ENCODE data around the gene PDX1. TPM values are rescaled to one million over a fixed set of nuclear protein-coding genes. Genes with fewer than 3 reads are reported as not detected.

PDX1 gene
- total RNA-seq, 1 experiment from 2014 or later = 1.7 TPM

- intact Hi-C loops (cut with micrococcal nuclease) = no loop called here
- RAD21 ChIA-PET (ENCODE audit: low non-redundant PET in 1 of 2, low total read pairs in 2 of 2, uncharacterized antibody in 2 of 2, unreplicated experiment in 2 of 2) = no interaction called here
- Histone ChIP-seq H3K36me3 (ENCODE audit: control insufficient read depth in 1 of 2, insufficient read depth in 2 of 2, low read length in 2 of 2) (no peaks in the 10 kb centered on the region), H3K79me2 (ENCODE audit: insufficient read depth, low read length) (no peaks in the 10 kb centered on the region), H3K9me3 (ENCODE audit: control insufficient read depth in 1 of 2, insufficient read depth in 1 of 2, low read depth in 1 of 2, low read length in 2 of 2) (no peaks in the 10 kb centered on the region), H3K4me2 (ENCODE audit: low read length) (no peak overlapping the region), H3K27me3 (ENCODE audit: insufficient read depth, low read length) (no peaks in the 10 kb centered on the region; the same call in 1 of the 2 replicates), H3K9ac (ENCODE audit: low read length) (no peak overlapping the region), H3K4me1 (ENCODE audit: control insufficient read depth in 1 of 2, insufficient read depth in 2 of 2, low read length in 2 of 2) (no peaks in the 10 kb centered on the region), H3K9me2 (ENCODE audit: insufficient read depth) (no peaks in the 10 kb centered on the region), H2AFZ (ENCODE audit: low read depth, low read length, poor library complexity, severe bottlenecking) (no peak overlapping the region), H3K4me3 (replicated peaks in 1 of 2; ENCODE audit: low read depth in 1 of 2, low read length in 2 of 2) (no peak overlapping the region), H3K27ac (ENCODE audit: low read depth, low read length) (no peak overlapping the region), H4K20me1 (ENCODE audit: insufficient read depth) (no peaks in the 10 kb centered on the region)
- POLR2A ChIA-PET = no interaction called here
- CTCF ChIA-PET = no interaction called here
- no peak for DNase-seq (ENCODE audit: low read depth, low spot score)
- TF ChIP-seq ZNF274 (IDR thresholded peaks at IDR 0.05; ENCODE audit: low read depth, low read length) (no peak), JUND (IDR thresholded peaks at IDR 0.05) (no peak), RAD21 (IDR thresholded peaks at IDR 0.05; ENCODE audit: low read depth) (no peak), ELF1 (IDR thresholded peaks at IDR 0.05; ENCODE audit: borderline replicate concordance, low read depth) (no peak), EZH2phosphoT487 (IDR thresholded peaks at IDR 0.05; ENCODE audit: borderline replicate concordance) (no peak), YY1 (IDR thresholded peaks at IDR 0.05; ENCODE audit: extremely low read depth, insufficient replicate concordance, low read depth, low read length) (no peak), CBX3 (IDR thresholded peaks at IDR 0.05; ENCODE audit: low read depth) (no peak), MAX (IDR thresholded peaks at IDR 0.05) (no peak)
- TF ChIP-seq, protein P1, sequence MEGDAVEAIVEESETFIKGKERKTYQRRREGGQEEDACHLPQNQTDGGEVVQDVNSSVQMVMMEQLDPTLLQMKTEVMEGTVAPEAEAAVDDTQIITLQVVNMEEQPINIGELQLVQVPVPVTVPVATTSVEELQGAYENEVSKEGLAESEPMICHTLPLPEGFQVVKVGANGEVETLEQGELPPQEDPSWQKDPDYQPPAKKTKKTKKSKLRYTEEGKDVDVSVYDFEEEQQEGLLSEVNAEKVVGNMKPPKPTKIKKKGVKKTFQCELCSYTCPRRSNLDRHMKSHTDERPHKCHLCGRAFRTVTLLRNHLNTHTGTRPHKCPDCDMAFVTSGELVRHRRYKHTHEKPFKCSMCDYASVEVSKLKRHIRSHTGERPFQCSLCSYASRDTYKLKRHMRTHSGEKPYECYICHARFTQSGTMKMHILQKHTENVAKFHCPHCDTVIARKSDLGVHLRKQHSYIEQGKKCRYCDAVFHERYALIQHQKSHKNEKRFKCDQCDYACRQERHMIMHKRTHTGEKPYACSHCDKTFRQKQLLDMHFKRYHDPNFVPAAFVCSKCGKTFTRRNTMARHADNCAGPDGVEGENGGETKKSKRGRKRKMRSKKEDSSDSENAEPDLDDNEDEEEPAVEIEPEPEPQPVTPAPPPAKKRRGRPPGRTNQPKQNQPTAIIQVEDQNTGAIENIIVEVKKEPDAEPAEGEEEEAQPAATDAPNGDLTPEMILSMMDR (IDR thresholded peaks at IDR 0.05 in 2 of 3, conservative IDR thresholded peaks at IDR 0.05 in 1 of 3; ENCODE audit: borderline replicate concordance in 1 of 3, insufficient read depth in 1 of 3, low read depth in 2 of 3, low read length in 2 of 3) = no peak
- BruUV-seq (replicated peaks) = no TSS peak
- no peak for ATAC-seq
Observed at GRCh38 chr13:27905650-27906049, 14.2 kb upstream of the PDX1 start.

Data from HCT116 (cell line).